SK-N-SH treated with all-trans-retinoic acid at 6 μM for 48 hours (cell line): Measurements from ENCODE around the gene CHRNA10.

ENCODE experiments used
- ARNTL ChIP-seq: fragments of 450-650 bp; formaldehyde crosslinking; IDR thresholded peaks from 2 replicates; pipeline ENCODE4 v1.5.0; 2020; ENCODE audit warnings: low read depth, mild to moderate bottlenecking, moderate library complexity, borderline replicate concordance
- ESRRG ChIP-seq: fragments of 250-450 bp; sonication (Bioruptor Pico); IDR thresholded peaks from 2 replicates; pipeline ENCODE4 v1.6.1; 2021; ENCODE audit warnings: mild to moderate bottlenecking
- GLIS3 ChIP-seq: fragments of 250-450 bp; sonication (Bioruptor Pico); IDR thresholded peaks from 2 replicates; pipeline ENCODE4 v1.5.0; 2020; ENCODE audit warnings: mild to moderate bottlenecking, moderate library complexity
- RARB ChIP-seq: fragments of 250-450 bp; sonication (Bioruptor Pico); IDR thresholded peaks from 2 replicates; pipeline ENCODE4 v1.8.0; 2021; ENCODE audit warnings: mild to moderate bottlenecking, moderate library complexity
- TCF4 ChIP-seq: fragments of 250-450 bp; sonication (Bioruptor Pico); IDR thresholded peaks from 2 replicates; pipeline ENCODE4 v1.8.0; 2021; ENCODE audit warnings: mild to moderate bottlenecking, moderate library complexity, borderline replicate concordance
- TSHZ2 ChIP-seq: fragments of 250-450 bp; sonication (Bioruptor Pico); IDR thresholded peaks from 2 replicates; pipeline ENCODE4 v1.5.0; 2020; ENCODE audit warnings: mild to moderate bottlenecking, moderate library complexity
- ZC3H10 ChIP-seq: fragments of 250-450 bp; sonication (Bioruptor Pico); IDR thresholded peaks from 2 replicates; pipeline ENCODE4 v1.5.1; 2021; ENCODE audit warnings: mild to moderate bottlenecking, moderate library complexity
- TF ChIP-seq, protein P1 (sequence below): fragments of 250-450 bp; sonication (Bioruptor Pico); IDR thresholded peaks from 2 replicates; pipeline ENCODE4 v1.5.1; 2020; ENCODE audit warnings: low read depth, mild to moderate bottlenecking, moderate library complexity

DNA sequence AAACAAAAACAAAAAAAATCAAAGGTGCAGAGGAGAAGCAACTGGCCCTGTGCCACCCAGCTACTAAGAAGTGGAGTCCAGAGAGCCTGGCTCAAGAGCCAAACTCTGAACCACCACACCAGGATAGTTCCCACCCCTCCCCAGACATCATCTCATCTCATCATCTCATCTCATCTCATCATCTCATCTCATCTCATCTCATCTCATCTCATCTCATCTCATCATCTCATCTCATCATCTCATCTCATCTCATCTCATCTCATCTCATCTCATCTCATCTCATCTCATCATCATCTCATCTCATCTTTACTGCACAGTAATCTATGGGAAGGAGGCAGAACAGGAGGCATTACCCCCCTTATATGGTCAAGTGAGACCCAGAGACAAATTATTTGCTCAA lies 8.3 kb downstream of the CHRNA10 start:
- no peak for TF ChIP-seq GLIS3 (CRISPR knock-in tag)
- no peak for TF ChIP-seq ESRRG (CRISPR knock-in tag)
- TF ChIP-seq TCF4 (CRISPR knock-in tag), result no peak
- no peak for TF ChIP-seq RARB
- TF ChIP-seq TSHZ2 (CRISPR knock-in tag), result no peak
- TF ChIP-seq, protein P1, sequence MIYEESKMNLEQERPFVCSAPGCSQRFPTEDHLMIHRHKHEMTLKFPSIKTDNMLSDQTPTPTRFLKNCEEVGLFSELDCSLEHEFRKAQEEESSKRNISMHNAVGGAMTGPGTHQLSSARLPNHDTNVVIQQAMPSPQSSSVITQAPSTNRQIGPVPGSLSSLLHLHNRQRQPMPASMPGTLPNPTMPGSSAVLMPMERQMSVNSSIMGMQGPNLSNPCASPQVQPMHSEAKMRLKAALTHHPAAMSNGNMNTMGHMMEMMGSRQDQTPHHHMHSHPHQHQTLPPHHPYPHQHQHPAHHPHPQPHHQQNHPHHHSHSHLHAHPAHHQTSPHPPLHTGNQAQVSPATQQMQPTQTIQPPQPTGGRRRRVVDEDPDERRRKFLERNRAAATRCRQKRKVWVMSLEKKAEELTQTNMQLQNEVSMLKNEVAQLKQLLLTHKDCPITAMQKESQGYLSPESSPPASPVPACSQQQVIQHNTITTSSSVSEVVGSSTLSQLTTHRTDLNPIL, result no peak
- no peak for TF ChIP-seq ZC3H10 (CRISPR knock-in tag)
- no peak for TF ChIP-seq ARNTL (CRISPR knock-in tag)
